NCI-H69 (cell line): Measurements from ENCODE around the gene MFAP2.

Experiments used
- DNase-seq: peaks from one replicate; lab custom pipeline; 2025; lab: John Stamatoyannopoulos, UW

MFAP2 gene

GRCh38 chr1:17007121-17007520, 26.7 kb upstream of the MFAP2 start:
- no peak for DNase-seq

- DNase-seq, result no peak
Measured at GRCh38 chr1:17005365-17005740, 24.9 kb upstream of the MFAP2 start.

- no peak for DNase-seq
Measured at GRCh38 chr1:17004466-17005364, 24.3 kb upstream of the MFAP2 start.

- DNase-seq, result no peak
Measured at GRCh38 chr1:17002524-17002902, 22.1 kb upstream of the MFAP2 start.

- no peak for DNase-seq
Measured at GRCh38 chr1:17001760-17002523, 21.5 kb upstream of the MFAP2 start.

GRCh38 chr1:16999863-17000262, 19.4 kb upstream of the MFAP2 start:
- DNase-seq, result no peak

GRCh38 chr1:16998589-16998988, 18.2 kb upstream of the MFAP2 start:
- no peak for DNase-seq

GRCh38 chr1:16996845-16997244, 16.4 kb upstream of the MFAP2 start:
- DNase-seq, result no peak

GRCh38 chr1:16993521-16994038, 13.2 kb upstream of the MFAP2 start:
- DNase-seq, result no peak

- DNase-seq, result no peak
Measured at GRCh38 chr1:16992675-16993074, 12.3 kb upstream of the MFAP2 start.

GRCh38 chr1:16992102-16992501, 11.7 kb upstream of the MFAP2 start:
- no peak for DNase-seq

- no peak for DNase-seq
Measured at GRCh38 chr1:16991571-16991970, 11.2 kb upstream of the MFAP2 start.

- DNase-seq, result no peak
Measured at GRCh38 chr1:16989676-16990391, 9.4 kb upstream of the MFAP2 start.

GRCh38 chr1:16988210-16988609, 7.8 kb upstream of the MFAP2 start:
- no peak for DNase-seq

- DNase-seq, result no peak
Measured at GRCh38 chr1:16986962-16987361, 6.5 kb upstream of the MFAP2 start.

- no peak for DNase-seq
Measured at GRCh38 chr1:16986560-16986959, 6.1 kb upstream of the MFAP2 start.

- DNase-seq, result no peak
Measured at GRCh38 chr1:16986113-16986512, 5.7 kb upstream of the MFAP2 start.

GRCh38 chr1:16984717-16985116, 4.3 kb upstream of the MFAP2 start:
- DNase-seq, result peak; percentile 6

GRCh38 chr1:16983649-16984048, 3.2 kb upstream of the MFAP2 start:
- DNase-seq, result no peak

GRCh38 chr1:16982902-16983301, 2.5 kb upstream of the MFAP2 start:
- DNase-seq, result no peak

- DNase-seq, result no peak
Measured at GRCh38 chr1:16981269-16981849, 939 bp upstream of the MFAP2 start.
